Epithelial cell of proximal tubule (primary cell): Measurements from ENCODE around the gene GIGYF2. TPM values are rescaled to one million over a fixed set of nuclear protein-coding genes. Genes with fewer than 3 reads are reported as not detected.

Source experiments
- DNase-seq: peaks from one replicate; pipeline ENCODE4 v3.0.0-alpha.2; 2011; ENCODE audit warnings: low read depth
- H3K4me3 ChIP-seq: 2 replicates; pipeline ENCODE4 v1.5.1; 2011; ENCODE audit warnings: low read depth, mild to moderate bottlenecking, low read length
- total RNA-seq: library from RNA; depleted of rRNA; stranded (reverse); fragments of >200 nt; gene quantifications from 2 replicates; pipeline ENCODE4 v1.2.3, GENCODE V29; 2015
- TF ChIP-seq, protein P1 (sequence below): conservative IDR thresholded peaks from 2 replicates; pipeline ENCODE4 v1.5.1; 2012; ENCODE audit warnings: low read depth, mild to moderate bottlenecking, low read length

GIGYF2 gene
- total RNA-seq, 1 donor from 2014 or later, result 24.0 TPM

DNA sequence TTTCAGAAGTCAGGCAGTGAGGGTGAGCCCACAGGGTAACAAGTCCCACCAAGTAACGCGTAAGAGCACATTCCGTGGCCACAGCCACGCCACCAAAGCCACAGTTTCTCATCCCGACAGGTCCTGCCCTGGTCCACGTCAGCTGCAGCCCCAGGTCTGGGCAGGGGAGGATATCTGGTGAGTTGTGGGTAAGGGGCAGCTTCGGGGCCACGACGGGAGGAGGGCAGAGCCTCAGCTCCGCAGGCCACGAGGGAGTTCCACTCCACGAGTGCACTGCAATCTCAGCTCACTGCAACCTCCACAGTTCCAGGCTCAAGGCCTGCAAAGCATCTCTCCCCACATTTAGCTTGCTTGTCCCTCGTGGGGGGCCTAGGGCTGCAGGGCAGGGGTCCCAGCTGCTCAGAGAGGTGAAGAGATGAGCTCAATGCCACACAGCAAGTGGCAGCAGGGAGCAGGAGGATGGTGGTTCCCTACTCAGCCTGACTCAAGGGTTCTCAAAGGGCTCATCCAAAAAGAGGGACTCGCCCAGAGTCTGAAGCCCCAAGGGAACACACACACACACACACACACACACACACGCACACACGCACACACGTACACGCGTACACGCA is 185.5 kb downstream of the GIGYF2 start:
- no peak for DNase-seq
- H3K4me3 ChIP-seq, result no peak overlapping the region
- TF ChIP-seq, protein P1, sequence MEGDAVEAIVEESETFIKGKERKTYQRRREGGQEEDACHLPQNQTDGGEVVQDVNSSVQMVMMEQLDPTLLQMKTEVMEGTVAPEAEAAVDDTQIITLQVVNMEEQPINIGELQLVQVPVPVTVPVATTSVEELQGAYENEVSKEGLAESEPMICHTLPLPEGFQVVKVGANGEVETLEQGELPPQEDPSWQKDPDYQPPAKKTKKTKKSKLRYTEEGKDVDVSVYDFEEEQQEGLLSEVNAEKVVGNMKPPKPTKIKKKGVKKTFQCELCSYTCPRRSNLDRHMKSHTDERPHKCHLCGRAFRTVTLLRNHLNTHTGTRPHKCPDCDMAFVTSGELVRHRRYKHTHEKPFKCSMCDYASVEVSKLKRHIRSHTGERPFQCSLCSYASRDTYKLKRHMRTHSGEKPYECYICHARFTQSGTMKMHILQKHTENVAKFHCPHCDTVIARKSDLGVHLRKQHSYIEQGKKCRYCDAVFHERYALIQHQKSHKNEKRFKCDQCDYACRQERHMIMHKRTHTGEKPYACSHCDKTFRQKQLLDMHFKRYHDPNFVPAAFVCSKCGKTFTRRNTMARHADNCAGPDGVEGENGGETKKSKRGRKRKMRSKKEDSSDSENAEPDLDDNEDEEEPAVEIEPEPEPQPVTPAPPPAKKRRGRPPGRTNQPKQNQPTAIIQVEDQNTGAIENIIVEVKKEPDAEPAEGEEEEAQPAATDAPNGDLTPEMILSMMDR, result no peak

DNA sequence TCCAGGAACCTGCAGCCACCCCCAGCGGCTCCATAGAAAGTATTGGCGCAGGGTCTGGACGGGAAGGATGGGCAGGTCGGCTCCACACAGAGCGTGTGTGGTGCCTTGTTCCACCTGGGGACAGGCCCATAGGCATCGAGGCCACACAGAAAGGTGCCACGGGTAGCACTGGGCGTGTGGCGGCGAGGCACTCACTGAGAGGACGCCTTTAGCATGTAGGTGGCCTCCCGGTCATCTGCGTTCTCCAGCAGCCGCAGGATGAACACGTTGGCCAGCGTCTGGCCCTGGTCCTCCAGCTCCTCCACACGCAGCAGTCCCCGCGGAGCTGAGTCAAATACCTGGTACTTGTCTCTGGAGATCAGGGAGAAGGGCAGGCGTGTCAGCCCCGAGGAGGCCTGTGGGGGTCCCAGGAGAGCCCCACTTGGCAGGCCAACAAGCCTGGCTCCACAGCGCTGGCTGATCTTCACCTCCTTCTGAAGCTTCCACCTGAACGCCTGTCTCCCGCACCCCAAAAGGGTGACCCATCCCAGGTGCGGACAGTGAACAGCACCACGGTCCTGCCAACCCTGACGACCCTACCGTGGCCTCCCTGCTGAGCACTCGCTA is 186.1 kb downstream of the GIGYF2 start:
- no peak for DNase-seq
- TF ChIP-seq, protein P1, result no peak
- no peak overlapping the region for H3K4me3 ChIP-seq

DNA sequence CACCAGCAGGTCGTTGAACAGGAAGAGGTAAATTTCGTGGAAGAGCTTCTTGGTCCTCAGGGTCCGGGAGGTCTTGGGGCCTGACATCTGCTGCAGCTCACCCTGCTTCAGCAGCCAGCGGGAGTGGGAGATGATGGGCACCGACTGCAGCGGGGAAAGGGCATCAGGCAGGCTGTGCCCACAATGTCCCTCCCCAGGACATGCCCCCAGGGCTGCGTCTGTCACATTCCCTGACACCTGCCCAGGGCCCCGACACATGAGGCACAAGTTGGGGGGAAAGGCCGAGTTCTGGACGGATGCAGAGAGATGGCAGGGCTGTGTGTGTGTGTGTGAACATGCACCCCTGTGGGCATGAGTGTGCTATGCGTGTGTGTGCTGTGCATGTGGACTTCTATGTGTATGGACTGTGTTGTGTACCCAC is 186.9 kb downstream of the GIGYF2 start:
- TF ChIP-seq, protein P1, result no peak
- no peak for DNase-seq
- no peak overlapping the region for H3K4me3 ChIP-seq

DNA sequence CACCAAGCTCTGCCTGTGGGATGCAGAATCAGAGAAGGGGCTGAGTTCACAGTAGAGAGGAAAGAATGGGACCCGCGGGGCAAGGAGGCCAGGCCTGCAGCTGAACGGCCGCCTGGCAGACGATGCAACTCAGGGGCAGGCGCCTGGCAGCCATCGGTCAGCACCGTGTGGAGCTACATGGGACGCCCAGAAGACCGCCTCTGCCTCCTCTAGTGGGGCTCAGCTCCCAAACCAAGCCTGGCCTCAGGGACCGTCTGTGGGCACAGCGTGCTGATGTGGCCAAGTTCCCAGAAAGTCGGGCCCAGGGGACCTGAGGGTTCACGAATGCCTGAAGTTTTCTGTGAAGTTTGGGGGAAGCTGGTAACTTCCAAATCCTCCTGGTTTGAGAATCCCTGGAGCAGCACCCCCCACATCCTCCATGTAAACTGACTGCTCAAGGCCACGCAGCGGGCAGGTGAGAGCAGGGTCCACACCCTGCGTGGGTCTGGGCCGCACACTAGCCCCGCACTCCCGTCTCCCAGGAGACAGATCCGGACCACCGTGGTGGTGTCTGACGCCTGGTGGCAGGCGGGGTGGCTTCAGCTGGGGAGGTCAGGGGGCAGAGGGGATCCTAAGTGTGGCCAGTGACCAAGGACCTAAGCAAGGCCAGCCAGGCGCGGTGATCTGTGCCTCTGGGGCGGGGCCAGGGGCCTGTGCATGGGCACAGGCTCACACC is 187.6 kb downstream of the GIGYF2 start:
- TF ChIP-seq, protein P1, result no peak
- DNase-seq, result no peak
- H3K4me3 ChIP-seq, result no peak overlapping the region

DNA sequence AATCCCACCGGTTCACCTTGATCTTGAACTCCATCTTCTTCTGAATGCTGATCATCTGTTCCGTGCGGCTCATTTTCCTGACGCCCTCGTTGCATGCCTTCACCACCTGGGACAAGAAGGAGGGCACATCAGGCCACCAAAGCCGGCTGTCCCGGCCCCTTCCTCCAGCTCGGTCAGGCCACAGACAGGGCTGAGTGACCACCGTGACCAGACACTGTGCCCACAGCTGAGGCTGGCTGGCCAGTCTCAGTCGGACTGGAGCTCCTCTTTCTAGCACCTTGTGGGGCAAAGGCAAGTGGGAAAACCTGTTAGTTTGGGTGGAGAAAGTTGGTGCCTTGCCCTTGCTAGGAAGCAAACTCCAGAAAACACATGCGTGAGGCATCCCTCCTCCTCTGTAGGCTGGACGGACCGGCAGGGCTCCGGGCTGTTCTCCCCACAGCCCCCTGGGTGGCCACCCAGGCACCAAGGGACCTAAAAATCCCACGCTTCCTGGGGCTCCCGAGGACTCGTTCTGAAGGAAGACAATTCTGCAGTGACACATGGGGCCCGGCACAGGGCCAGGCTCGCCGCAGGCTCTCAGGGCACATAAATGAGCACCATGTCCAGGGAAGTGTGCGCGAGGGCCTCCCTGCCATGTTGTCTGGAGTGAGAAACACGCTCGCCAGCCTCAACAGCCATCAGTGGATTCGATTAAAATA is 188.3 kb downstream of the GIGYF2 start:
- H3K4me3 ChIP-seq, result no peak overlapping the region
- DNase-seq, result no peak
- TF ChIP-seq, protein P1, result no peak

DNA sequence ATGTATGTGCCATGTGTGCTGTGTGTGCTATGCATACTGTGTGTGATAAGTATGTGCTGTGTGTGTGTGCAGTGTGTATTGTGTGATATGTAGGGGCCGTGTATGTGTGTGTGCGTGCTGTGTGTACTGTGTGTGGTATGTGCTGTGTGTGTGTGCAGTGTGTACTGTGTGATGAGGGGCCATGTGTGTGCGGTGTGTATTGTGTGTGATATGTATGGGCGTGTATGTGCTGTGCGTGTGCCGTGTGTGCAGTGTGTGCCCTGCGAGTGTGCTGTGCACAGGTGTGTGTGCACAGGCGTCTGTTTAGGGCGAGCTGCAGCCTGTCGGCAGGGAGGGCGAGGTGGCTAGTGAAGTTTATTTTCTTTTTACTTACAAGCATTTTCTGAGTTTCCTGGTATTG is 189.0 kb downstream of the GIGYF2 start:
- no peak for DNase-seq
- H3K4me3 ChIP-seq, result no peak overlapping the region
- TF ChIP-seq, protein P1, result no peak
